Ascending aorta (tissue), 2 donors: Measurements from ENCODE around the gene GDAP2. TPM values are rescaled to one million over a fixed set of nuclear protein-coding genes. Genes with fewer than 3 reads are reported as not detected.

Experiments
- DNase-seq, 2 donors: peaks; one replicate each; pipeline ENCODE4 v3.0.0-alpha.2; 2019; ENCODE audit warnings: low spot score in 2 of 2
- H3K27ac ChIP-seq, 2 donors: fragments of 200-600 bp; sonication (generic); one replicate each; pipeline ENCODE4 v1.5.1; 2016 to 2017; ENCODE audit warnings: mild to moderate bottlenecking in 1 of 2
- H3K27me3 ChIP-seq: fragments of 200-600 bp; sonication (generic); one replicate; pipeline ENCODE4 v1.5.1; 2017
- H3K36me3 ChIP-seq, 2 donors: fragments of 200-600 bp; sonication (generic); one replicate each; pipeline ENCODE4 v1.5.1; 2016
- H3K4me1 ChIP-seq, 2 donors: fragments of 200-600 bp; sonication (generic); one replicate each; pipeline ENCODE4 v1.5.1; 2016 to 2017; ENCODE audit warnings: mild to moderate bottlenecking in 1 of 2
- H3K4me3 ChIP-seq, 2 donors: fragments of 200-600 bp; sonication (generic); one replicate each; pipeline ENCODE4 v1.5.1; 2016 to 2017; ENCODE audit warnings: mild to moderate bottlenecking in 1 of 2
- H3K9me3 ChIP-seq, 2 donors: fragments of 200-600 bp; sonication (generic); one replicate each; pipeline ENCODE4 v1.5.1; 2016
- intact Hi-C: fragments of 100-400 bp; cut with DNase I; formaldehyde crosslinking; loops from one replicate; pipeline ENCODE4 v1.15.1; 2023
- total RNA-seq: library from RNA; depleted of rRNA; stranded (reverse); fragments of >200 nt; gene quantifications from one replicate; pipeline ENCODE4 v1.1.0, GENCODE V29; 2016
- TF ChIP-seq, protein P1 (sequence below), 3 experiments: fragments of 200-600 bp in 2 of 3; fragments of 450-650 bp in 1 of 3; sonication (generic) in 2 of 3; IDR thresholded peaks; one replicate each; pipeline ENCODE4 v1.5.1; 2016 to 2019; ENCODE audit warnings: antibody characterized with exemption in 3 of 3, mild to moderate bottlenecking in 1 of 3, moderate library complexity in 1 of 3

The GDAP2 gene
- total RNA-seq, 1 donor from 2014 or later = 9.5 TPM

- peaks cover 0 to 5% of the 10 kb centered on the region in 2 donors for H3K36me3 ChIP-seq
- DNase-seq = no peak
- no peak overlapping the region for H3K27ac ChIP-seq
- H3K27me3 ChIP-seq = no peaks in the 10 kb centered on the region
- H3K9me3 ChIP-seq = peaks cover 3 to 11% of the 10 kb centered on the region in 2 donors
- TF ChIP-seq, protein P1, sequence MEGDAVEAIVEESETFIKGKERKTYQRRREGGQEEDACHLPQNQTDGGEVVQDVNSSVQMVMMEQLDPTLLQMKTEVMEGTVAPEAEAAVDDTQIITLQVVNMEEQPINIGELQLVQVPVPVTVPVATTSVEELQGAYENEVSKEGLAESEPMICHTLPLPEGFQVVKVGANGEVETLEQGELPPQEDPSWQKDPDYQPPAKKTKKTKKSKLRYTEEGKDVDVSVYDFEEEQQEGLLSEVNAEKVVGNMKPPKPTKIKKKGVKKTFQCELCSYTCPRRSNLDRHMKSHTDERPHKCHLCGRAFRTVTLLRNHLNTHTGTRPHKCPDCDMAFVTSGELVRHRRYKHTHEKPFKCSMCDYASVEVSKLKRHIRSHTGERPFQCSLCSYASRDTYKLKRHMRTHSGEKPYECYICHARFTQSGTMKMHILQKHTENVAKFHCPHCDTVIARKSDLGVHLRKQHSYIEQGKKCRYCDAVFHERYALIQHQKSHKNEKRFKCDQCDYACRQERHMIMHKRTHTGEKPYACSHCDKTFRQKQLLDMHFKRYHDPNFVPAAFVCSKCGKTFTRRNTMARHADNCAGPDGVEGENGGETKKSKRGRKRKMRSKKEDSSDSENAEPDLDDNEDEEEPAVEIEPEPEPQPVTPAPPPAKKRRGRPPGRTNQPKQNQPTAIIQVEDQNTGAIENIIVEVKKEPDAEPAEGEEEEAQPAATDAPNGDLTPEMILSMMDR (IDR thresholded peaks at IDR 0.05) = no peak
- no peaks in the 10 kb centered on the region for H3K4me1 ChIP-seq
- H3K4me3 ChIP-seq = no peak overlapping the region
- intact Hi-C loops = no loop called here
Measured at GRCh38 chr1:117843791-117844190, 85.6 kb downstream of the GDAP2 start.

- no peaks in the 10 kb centered on the region for H3K27me3 ChIP-seq
- no peak for DNase-seq
- H3K4me1 ChIP-seq = no peaks in the 10 kb centered on the region
- intact Hi-C loops = no loop called here
- peaks cover 0 to 5% of the 10 kb centered on the region in 2 donors for H3K36me3 ChIP-seq
- TF ChIP-seq, protein P1 (IDR thresholded peaks at IDR 0.05) = no peak
- peaks cover 3 to 11% of the 10 kb centered on the region in 2 donors for H3K9me3 ChIP-seq
- no peak overlapping the region for H3K4me3 ChIP-seq
- H3K27ac ChIP-seq = no peak overlapping the region
Measured at GRCh38 chr1:117842408-117843170, 86.8 kb downstream of the GDAP2 start.

GRCh38 chr1:117841117-117841650 is 88.2 kb downstream of the GDAP2 start:
- H3K27me3 ChIP-seq = no peaks in the 10 kb centered on the region
- H3K36me3 ChIP-seq = peaks cover 0 to 5% of the 10 kb centered on the region in 2 donors
- TF ChIP-seq, protein P1 (IDR thresholded peaks at IDR 0.05) = no peak
- H3K4me3 ChIP-seq = no peak overlapping the region
- no peak overlapping the region for H3K27ac ChIP-seq
- intact Hi-C loops = no loop called here
- DNase-seq = no peak
- H3K9me3 ChIP-seq = peaks cover 3 to 11% of the 10 kb centered on the region in 2 donors
- no peaks in the 10 kb centered on the region for H3K4me1 ChIP-seq

DNA sequence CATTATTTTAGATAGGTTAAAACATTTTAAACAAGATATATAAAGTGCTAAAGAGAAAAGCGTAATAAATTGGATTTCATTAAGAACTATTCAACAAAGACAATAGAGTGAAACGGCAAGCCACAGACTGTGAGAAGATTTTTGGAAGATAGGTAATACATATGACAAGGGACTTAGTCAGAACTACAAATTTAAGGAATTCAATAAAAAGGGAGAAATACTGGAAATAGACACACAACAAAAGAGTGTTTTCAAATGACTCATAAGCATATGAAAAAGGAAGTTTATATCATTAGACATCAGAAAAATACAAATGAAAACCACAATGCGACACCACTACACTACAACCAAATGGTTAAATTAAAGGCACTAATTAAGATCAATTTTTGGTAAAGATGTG is 90.5 kb downstream of the GDAP2 start:
- no peak overlapping the region for H3K4me3 ChIP-seq
- no peak for DNase-seq
- peaks cover 0 to 5% of the 10 kb centered on the region in 2 donors for H3K36me3 ChIP-seq
- TF ChIP-seq, protein P1 (IDR thresholded peaks at IDR 0.05) = no peak
- H3K9me3 ChIP-seq = peaks cover under 1 to 2% of the 10 kb centered on the region in 2 donors
- no peaks in the 10 kb centered on the region for H3K27me3 ChIP-seq
- intact Hi-C loops = no loop called here
- H3K27ac ChIP-seq = no peak overlapping the region
- no peaks in the 10 kb centered on the region for H3K4me1 ChIP-seq

DNA sequence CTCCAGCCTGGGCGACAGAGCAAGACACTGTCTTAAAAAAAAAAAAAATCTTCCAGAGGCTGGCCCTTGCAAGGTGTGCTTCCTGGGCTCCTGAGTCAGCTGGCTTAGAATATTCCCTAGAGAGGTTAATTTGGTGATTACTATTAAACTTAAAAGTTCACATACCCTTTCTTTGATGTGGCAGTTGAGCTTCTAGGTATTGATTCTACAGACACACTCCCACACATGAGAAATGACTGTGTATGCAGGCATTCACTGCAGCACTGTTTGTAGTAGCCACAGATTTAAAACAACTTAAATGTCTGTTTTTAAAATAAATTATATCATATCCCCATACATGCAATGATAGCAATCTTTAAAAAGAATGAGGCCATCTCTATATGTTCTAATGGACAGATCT is 93.4 kb downstream of the GDAP2 start:
- Histone ChIP-seq H3K36me3 (no peaks in the 10 kb centered on the region), H3K9me3 (no peaks in the 10 kb centered on the region), H3K4me3 (no peak overlapping the region), H3K27me3 (no peaks in the 10 kb centered on the region), H3K4me1 (no peaks in the 10 kb centered on the region), H3K27ac (no peak overlapping the region)
- TF ChIP-seq, protein P1 (IDR thresholded peaks at IDR 0.05) = no peak
- intact Hi-C loops = no loop called here
- no peak for DNase-seq
